CD8-positive, alpha-beta memory T cell (primary cell): ENCODE measurements around the gene TSPAN18. TPM values are rescaled to one million over a fixed set of nuclear protein-coding genes. Genes with fewer than 3 reads are reported as not detected.

ENCODE experiments used
- CTCF ChIA-PET: fragments of 350-600 bp; sonication (Branson Sonifier 250); formaldehyde crosslinking; loops from one replicate; lab custom pipeline; 2021; ENCODE audit warnings: antibody characterized with exemption; lab: Charles Lee
- POLR2A ChIA-PET: fragments of 350-600 bp; sonication (Branson Sonifier 250); formaldehyde crosslinking; loops from one replicate; lab custom pipeline; 2021; ENCODE audit warnings: antibody characterized with exemption; lab: Charles Lee
- DNase-seq, 5 donors: peaks; one replicate each; pipeline versions ENCODE4 v3.0.0 to v3.0.0-alpha.2; 2020 to 2022; ENCODE audit warnings: mixed read lengths in 1 of 5
- H3K27ac ChIP-seq: one replicate; pipeline ENCODE4 v1.7.0; 2013; ENCODE audit warnings: low read depth, mild to moderate bottlenecking, low read length, moderate library complexity
- H3K27me3 ChIP-seq: 2 replicates; pipeline ENCODE4 v1.7.0; 2013; ENCODE audit warnings: low read length, mild to moderate bottlenecking; ENCODE audit not compliant: insufficient read depth, poor library complexity, severe bottlenecking
- H3K36me3 ChIP-seq: 2 replicates; pipeline ENCODE4 v1.7.0; 2013; ENCODE audit warnings: mild to moderate bottlenecking, low read length, moderate library complexity; ENCODE audit not compliant: insufficient read depth
- H3K4me1 ChIP-seq: 2 replicates; pipeline ENCODE4 v1.7.0; 2013; ENCODE audit warnings: mild to moderate bottlenecking, low read length, moderate library complexity; ENCODE audit not compliant: insufficient read depth
- H3K4me3 ChIP-seq: 2 replicates; pipeline ENCODE4 v1.7.0; 2013; ENCODE audit warnings: mild to moderate bottlenecking, low read length
- H3K9me3 ChIP-seq: 2 replicates; pipeline ENCODE4 v1.7.0; 2013; ENCODE audit warnings: mild to moderate bottlenecking, low read length
- H3K27ac Mint-ChIP-seq, 8 donors: one replicate each; pipeline ENCODE4 v1.8.0; 2020 to 2021; ENCODE audit warnings: mixed read lengths in 8 of 8, mild to moderate bottlenecking in 6 of 8, inconsistent platforms in 3 of 8, moderate library complexity in 3 of 8
- H3K27me3 Mint-ChIP-seq, 2 donors: one replicate each; pipeline ENCODE4 v1.8.0; 2020 to 2021; ENCODE audit warnings: mixed read lengths in 2 of 2, mild to moderate bottlenecking in 1 of 2, moderate library complexity in 1 of 2
- H3K36me3 Mint-ChIP-seq, 3 donors: one replicate each; pipeline ENCODE4 v1.8.0; 2020 to 2021; ENCODE audit warnings: mixed read lengths in 3 of 3, inconsistent platforms in 1 of 3, mild to moderate bottlenecking in 1 of 3
- H3K4me1 Mint-ChIP-seq, 3 donors: one replicate each; pipeline ENCODE4 v1.8.0; 2020 to 2021; ENCODE audit warnings: mixed read lengths in 3 of 3, inconsistent platforms in 1 of 3, mild to moderate bottlenecking in 1 of 3
- H3K4me3 Mint-ChIP-seq, 7 donors: one replicate each; pipeline ENCODE4 v1.8.0; 2020 to 2021; ENCODE audit warnings: mixed read lengths in 7 of 7, mild to moderate bottlenecking in 6 of 7, moderate library complexity in 4 of 7, inconsistent platforms in 2 of 7
- H3K9me3 Mint-ChIP-seq, 5 donors: one replicate each; pipeline ENCODE4 v1.8.0; 2020 to 2022; ENCODE audit warnings: mixed read lengths in 5 of 5, mild to moderate bottlenecking in 3 of 5, moderate library complexity in 2 of 5, inconsistent platforms in 1 of 5
- polyA plus RNA-seq: library from polyadenylated mRNA; unstranded; fragments of 300-500 nt; fragmentation: Illumina TruSeq; gene quantifications from one replicate; pipeline ENCODE4 v1.2.3, GENCODE V29; 2021
- total RNA-seq, 2 experiments: library from RNA; stranded (reverse); gene quantifications; one replicate each; pipeline ENCODE4 v1.2.3, GENCODE V29; 2021

The TSPAN18 gene
- total and polyA plus RNA-seq, 3 experiments from 2014 or later, result 0.60 to 15.1 (median 1.2) TPM

DNA sequence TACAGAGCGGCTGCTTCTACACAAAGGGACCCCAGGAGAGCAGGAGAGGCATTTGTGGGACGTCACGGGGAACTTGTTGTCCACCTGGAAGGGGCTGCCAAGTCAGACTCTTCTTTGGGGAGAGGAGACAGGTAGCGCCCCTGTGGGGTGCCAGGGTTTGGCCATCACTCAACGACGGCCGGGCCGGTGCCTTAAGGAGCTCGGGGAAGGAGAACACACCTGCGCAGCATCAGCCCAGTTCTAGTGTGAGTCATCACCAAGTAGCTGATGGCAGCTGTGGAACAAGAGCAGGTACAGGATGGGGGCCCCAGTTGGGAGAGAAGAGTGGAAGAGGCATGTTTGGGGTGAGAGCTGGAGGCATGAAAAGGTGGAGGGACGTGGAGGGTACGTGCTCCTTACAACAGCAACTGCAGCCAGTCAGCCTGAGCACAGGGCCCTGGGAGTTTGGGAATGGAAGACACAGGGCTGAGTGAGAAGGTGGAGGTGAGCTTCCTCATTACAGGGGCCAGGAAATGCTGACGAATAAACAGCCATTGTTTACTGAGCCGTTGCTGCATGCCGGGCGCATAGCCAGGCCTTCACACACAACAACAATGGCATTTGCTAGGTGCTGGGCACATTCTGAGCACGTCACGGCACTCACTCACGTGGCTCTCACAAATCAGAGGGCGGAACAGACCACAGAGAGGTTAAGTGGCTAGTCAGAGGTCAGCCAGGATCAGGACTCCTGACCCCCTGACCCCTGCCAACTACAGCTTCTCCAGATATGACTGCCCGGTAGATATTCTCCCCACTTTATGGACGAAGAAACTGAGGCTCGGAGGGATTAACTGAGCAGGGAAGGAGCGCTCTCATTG, 253.0 kb downstream of the TSPAN18 start:
- DNase-seq, result peak in 1 of 5 donors; percentile 21
- H3K9me3 ChIP-seq, result no peaks in the 10 kb centered on the region
- H3K4me1 ChIP-seq, result peaks cover 47% of the 10 kb centered on the region
- no peaks in the 10 kb centered on the region for H3K27me3 Mint-ChIP-seq
- H3K36me3 Mint-ChIP-seq, result no peaks in the 10 kb centered on the region
- H3K27ac Mint-ChIP-seq, result peak overlapping the region in 5 of 8 donors; percentile 59 to 87 (median 72)
- H3K4me3 Mint-ChIP-seq, result peak overlapping the region in 4 of 7 donors; percentile 6 to 91 (median 51)
- peaks cover 16 to 29% (median 28%) of the 10 kb centered on the region in 3 donors for H3K4me1 Mint-ChIP-seq
- POLR2A ChIA-PET, result no interaction called here
- H3K4me3 ChIP-seq, result no peak overlapping the region
- H3K27me3 ChIP-seq, result no peaks in the 10 kb centered on the region
- H3K9me3 Mint-ChIP-seq, result no peaks in the 10 kb centered on the region
- CTCF ChIA-PET, result interaction anchor here (0.6 to 3.1 kb wide), 8 partner anchors 15 to 124 kb away, joined by 3 to 11 read pairs (median 3); no protein-coding TSS in a partner anchor
- no peaks in the 10 kb centered on the region for H3K36me3 ChIP-seq
- no peak overlapping the region for H3K27ac ChIP-seq

DNA sequence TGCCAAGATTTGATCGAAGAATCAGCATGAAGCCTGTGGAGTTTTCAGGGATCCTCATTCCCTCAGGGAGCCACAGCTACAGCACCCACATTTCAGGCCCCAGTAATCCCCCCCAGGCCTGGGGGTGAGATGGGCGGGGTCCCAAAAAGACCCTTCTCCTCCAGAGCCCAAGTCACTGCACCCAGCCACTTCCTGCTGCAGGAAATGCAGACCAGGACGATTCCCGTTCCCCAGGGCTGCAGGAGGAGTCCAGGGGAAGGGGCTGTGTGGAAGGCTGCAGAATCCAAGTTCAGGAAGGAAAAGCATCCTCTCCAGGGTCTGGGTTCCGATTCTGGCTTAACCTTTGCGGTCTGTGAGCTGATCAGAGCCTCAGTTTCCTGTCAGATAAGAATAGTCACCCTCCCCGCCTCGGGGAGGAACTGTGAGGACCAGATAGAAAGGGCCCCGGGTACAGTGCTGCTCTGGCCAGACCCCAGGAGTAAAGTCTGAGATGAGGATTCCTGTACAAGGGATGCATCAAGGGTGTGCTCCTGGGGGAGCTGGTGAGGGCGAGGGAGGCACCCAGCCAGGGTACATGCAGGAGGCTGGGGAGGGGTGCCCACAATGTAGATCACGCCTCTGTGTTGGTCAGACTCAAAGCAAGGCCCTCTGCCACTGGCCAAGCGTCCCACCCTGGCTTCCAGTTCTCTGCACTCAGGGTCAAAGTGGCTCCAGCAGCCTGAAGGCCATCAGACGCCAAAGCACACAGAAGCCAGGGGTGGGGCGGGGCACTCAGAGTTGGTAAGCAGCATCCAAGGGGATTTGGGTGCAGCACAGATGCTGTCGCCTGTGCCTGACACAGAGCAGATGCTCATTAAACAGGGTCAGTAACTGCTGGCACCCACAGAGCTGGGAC, 254.0 kb downstream of the TSPAN18 start:
- Histone ChIP-seq H3K36me3 (no peaks in the 10 kb centered on the region), H3K4me1 (peaks cover 47% of the 10 kb centered on the region), H3K9me3 (no peaks in the 10 kb centered on the region), H3K4me3 (no peak overlapping the region), H3K27me3 (no peaks in the 10 kb centered on the region), H3K27ac (no peak overlapping the region)
- no peaks in the 10 kb centered on the region for H3K36me3 Mint-ChIP-seq
- peaks cover 16 to 26% (median 23%) of the 10 kb centered on the region in 3 donors for H3K4me1 Mint-ChIP-seq
- POLR2A ChIA-PET, result no interaction called here
- CTCF ChIA-PET, result interaction anchor here (0.9 to 3.1 kb wide), 4 partner anchors 12 to 120 kb away, joined by 3 to 11 read pairs (median 4); no protein-coding TSS in a partner anchor
- peak in 1 of 5 donors; percentile 47 for DNase-seq
- peak overlapping the region in 3 of 8 donors; percentile 29 to 55 (median 31) for H3K27ac Mint-ChIP-seq
- H3K9me3 Mint-ChIP-seq, result no peaks in the 10 kb centered on the region
- H3K27me3 Mint-ChIP-seq, result no peaks in the 10 kb centered on the region
- H3K4me3 Mint-ChIP-seq, result peak overlapping the region in 3 of 7 donors; percentile 18 to 55 (median 30)

Other genes with a start within 250 kb of the TSPAN18 start
- gene CD82, start 161.3 kb upstream of the TSPAN18 start, total RNA-seq, result 100 to 1,000 TPM; 356 to 388 TPM
- 131 TPM for gene CD82, start 161.3 kb upstream of the TSPAN18 start, polyA plus RNA-seq
- gene TP53I11, start 223.9 kb downstream of the TSPAN18 start, total RNA-seq, result 10 to 100 TPM; 16.9 to 18.1 TPM
- 32.1 TPM for gene TP53I11, start 223.9 kb downstream of the TSPAN18 start, polyA plus RNA-seq